CD4-positive, alpha-beta T cell treated with Interferon gamma for 1 hour (primary cell): ENCODE data around the gene CHD6.
"Not testable (repeated sequence)": the region's sequence is repeated elsewhere in the genome, so short reads cannot be mapped to it uniquely, and the experiment has no call there.

Source experiments
- DNase-seq: peaks from one replicate; pipeline ENCODE4 v3.0.0-alpha.2; 2020

CHD6 gene

GRCh38 chr20:41537865-41538264 lies 80.3 kb downstream of the CHD6 start:
- DNase-seq = no peak

- not testable (repeated sequence) for DNase-seq
Observed at GRCh38 chr20:41535551-41535950, 82.6 kb downstream of the CHD6 start.

GRCh38 chr20:41534842-41535241 lies 83.3 kb downstream of the CHD6 start:
- no peak for DNase-seq

GRCh38 chr20:41534170-41534569 lies 84.0 kb downstream of the CHD6 start:
- DNase-seq = no peak

GRCh38 chr20:41533537-41534136 lies 84.5 kb downstream of the CHD6 start:
- no peak for DNase-seq

- no peak for DNase-seq
Observed at GRCh38 chr20:41532935-41533334, 85.2 kb downstream of the CHD6 start.

GRCh38 chr20:41531518-41532275 lies 86.5 kb downstream of the CHD6 start:
- no peak for DNase-seq

GRCh38 chr20:41530923-41531322 lies 87.3 kb downstream of the CHD6 start:
- DNase-seq = no peak

- no peak for DNase-seq
Observed at GRCh38 chr20:41526327-41526726, 91.8 kb downstream of the CHD6 start.

- no peak for DNase-seq
Observed at GRCh38 chr20:41524980-41525613, 93.1 kb downstream of the CHD6 start.

- no peak for DNase-seq
Observed at GRCh38 chr20:41523857-41524256, 94.3 kb downstream of the CHD6 start.

- no peak for DNase-seq
Observed at GRCh38 chr20:41513829-41514228, 104.3 kb downstream of the CHD6 start.

GRCh38 chr20:41512624-41513023 lies 105.6 kb downstream of the CHD6 start:
- no peak for DNase-seq

- no peak for DNase-seq
Observed at GRCh38 chr20:41510847-41511450, 107.2 kb downstream of the CHD6 start.

GRCh38 chr20:41510224-41510623 lies 108.0 kb downstream of the CHD6 start:
- no peak for DNase-seq

GRCh38 chr20:41509316-41510200 lies 108.6 kb downstream of the CHD6 start:
- DNase-seq = no peak

- no peak for DNase-seq
Observed at GRCh38 chr20:41508335-41508734, 109.8 kb downstream of the CHD6 start.

- no peak for DNase-seq
Observed at GRCh38 chr20:41507851-41508250, 110.3 kb downstream of the CHD6 start.

GRCh38 chr20:41507436-41507835 lies 110.7 kb downstream of the CHD6 start:
- DNase-seq = no peak

GRCh38 chr20:41506192-41506915 lies 111.8 kb downstream of the CHD6 start:
- no peak for DNase-seq

GRCh38 chr20:41505184-41505583 lies 113.0 kb downstream of the CHD6 start:
- DNase-seq = no peak

GRCh38 chr20:41501376-41501775 lies 116.8 kb downstream of the CHD6 start:
- DNase-seq = no peak
